Keratinocyte (primary cell): Measurements from ENCODE around the gene PHACTR1. TPM values are rescaled to one million over a fixed set of nuclear protein-coding genes. Genes with fewer than 3 reads are reported as not detected.
"Not testable (repeated sequence)": the region's sequence is repeated elsewhere in the genome, so short reads cannot be mapped to it uniquely, and the experiment has no call there.

Experiments
- DNase-seq: peaks from one replicate; pipeline ENCODE4 v3.0.0-alpha.2; 2011; ENCODE audit warnings: low read depth, missing footprints, low spot score
- FAIRE-seq: peaks from 2 replicates; lab custom pipeline; 2011; peaks lifted over from hg19 to GRCh38; lab: Jason Lieb, UNC
- H2AFZ ChIP-seq: 2 replicates; pipeline ENCODE4 v1.6.0; 2012; ENCODE audit warnings: low read length, control low read depth, inconsistent platforms; ENCODE audit not compliant: control insufficient read depth
- H3K27ac ChIP-seq: 2 replicates; pipeline ENCODE4 v1.5.1; 2011; ENCODE audit warnings: low read length; ENCODE audit not compliant: control insufficient read depth, insufficient read depth
- H3K27me3 ChIP-seq: 3 replicates; pipeline ENCODE4 v1.6.0; 2011; ENCODE audit warnings: low read length; ENCODE audit not compliant: control insufficient read depth, insufficient read depth; ENCODE audit errors: extremely low read depth
- H3K36me3 ChIP-seq, 2 experiments: 2 replicates in 1 of 2; 3 replicates in 1 of 2; pipeline ENCODE4 v1.5.1; 2011; ENCODE audit warnings: low read length in 2 of 2, mild to moderate bottlenecking in 1 of 2; ENCODE audit not compliant: control insufficient read depth in 2 of 2, insufficient read depth in 2 of 2; ENCODE audit errors: extremely low read depth in 1 of 2
- H3K4me1 ChIP-seq: 3 replicates; pipeline ENCODE4 v1.5.1; 2011; ENCODE audit warnings: low read length; ENCODE audit not compliant: control insufficient read depth, insufficient read depth; ENCODE audit errors: extremely low read depth
- H3K4me2 ChIP-seq: 3 replicates; pipeline ENCODE4 v1.6.0; 2011; ENCODE audit warnings: low read depth, low read length; ENCODE audit not compliant: control insufficient read depth, insufficient read depth; ENCODE audit errors: extremely low read depth
- H3K4me3 ChIP-seq, 3 experiments: fragments of 200-600 bp in 1 of 3; sonication (generic) in 1 of 3; 2 replicates in 2 of 3; 3 replicates in 1 of 3; pipeline ENCODE4 v1.5.1; 2011 to 2016; ENCODE audit warnings: low read length in 3 of 3, mild to moderate bottlenecking in 3 of 3, control low read depth in 2 of 3, inconsistent platforms in 1 of 3, low read depth in 1 of 3, mixed read lengths in 1 of 3, mixed run types in 1 of 3, moderate library complexity in 1 of 3; ENCODE audit not compliant: control insufficient read depth in 2 of 3, insufficient read depth in 2 of 3; ENCODE audit errors: extremely low read depth in 1 of 3
- H3K79me2 ChIP-seq: 2 replicates; pipeline ENCODE4 v1.6.0; 2012; ENCODE audit warnings: low read length; ENCODE audit not compliant: control insufficient read depth, insufficient read depth
- H3K9ac ChIP-seq: 3 replicates; pipeline ENCODE4 v1.6.0; 2011; ENCODE audit warnings: low read length; ENCODE audit not compliant: control insufficient read depth, insufficient read depth; ENCODE audit errors: extremely low read depth
- H3K9me1 ChIP-seq: 3 replicates; pipeline ENCODE4 v1.6.0; 2011; ENCODE audit warnings: low read length; ENCODE audit not compliant: control insufficient read depth, insufficient read depth; ENCODE audit errors: extremely low read depth
- H3K9me3 ChIP-seq: 2 replicates; pipeline ENCODE4 v1.5.1; 2012; ENCODE audit warnings: low read depth, low read length; ENCODE audit not compliant: control insufficient read depth
- H4K20me1 ChIP-seq: 3 replicates; pipeline ENCODE4 v1.6.0; 2011; ENCODE audit warnings: low read length; ENCODE audit not compliant: control insufficient read depth, insufficient read depth; ENCODE audit errors: extremely low read depth
- EZH2 ChIP-seq: IDR thresholded peaks from one replicate; pipeline ENCODE4 v1.6.1; 2012; ENCODE audit warnings: inconsistent platforms, mild to moderate bottlenecking, low read length, moderate library complexity
- dilution Hi-C: fragments of 300-500 bp; cut with MboI; formaldehyde crosslinking; loops from one replicate; pipeline ENCODE4 v1.7.0; 2020; ENCODE audit warnings: low sequenced_read_pairs; ENCODE audit not compliant: extremely low pct_ligation_motif_present
- polyA plus RNA-seq, 5 experiments: library from polyadenylated mRNA; depleted of rRNA in 3 of 5; stranded (reverse) in 3 of 5; stranded (forward) in 1 of 5; unstranded in 1 of 5; fragments of >200 nt; gene quantifications; 1 replicate in 1 of 5; 2 replicates in 3 of 5; 3 replicates in 1 of 5; pipeline versions ENCODE4 v1.2.1 to v1.2.3, GENCODE V29; 2011 to 2012; ENCODE audit warnings: missing spikeins in 2 of 5, low read depth in 1 of 5, low replicate concordance in 1 of 5
- TF ChIP-seq, protein P1 (sequence below), 3 experiments: IDR thresholded peaks in 1 of 3; conservative IDR thresholded peaks in 1 of 3; optimal IDR thresholded peaks in 1 of 3; 2 replicates in 2 of 3; 3 replicates in 1 of 3; pipeline versions ENCODE3 to v1.5.1; 2011; ENCODE audit warnings: low read length in 3 of 3, mild to moderate bottlenecking in 3 of 3, moderate library complexity in 2 of 3, control low read depth in 1 of 3, inconsistent platforms in 1 of 3; ENCODE audit not compliant: insufficient read depth in 2 of 3; ENCODE audit errors: extremely low read depth in 1 of 3

PHACTR1 gene
- polyA plus RNA-seq, 1 donor (not counting 4 experiments of a cell fraction or from before 2014, with no cell fraction given) = 0.22 TPM

DNA sequence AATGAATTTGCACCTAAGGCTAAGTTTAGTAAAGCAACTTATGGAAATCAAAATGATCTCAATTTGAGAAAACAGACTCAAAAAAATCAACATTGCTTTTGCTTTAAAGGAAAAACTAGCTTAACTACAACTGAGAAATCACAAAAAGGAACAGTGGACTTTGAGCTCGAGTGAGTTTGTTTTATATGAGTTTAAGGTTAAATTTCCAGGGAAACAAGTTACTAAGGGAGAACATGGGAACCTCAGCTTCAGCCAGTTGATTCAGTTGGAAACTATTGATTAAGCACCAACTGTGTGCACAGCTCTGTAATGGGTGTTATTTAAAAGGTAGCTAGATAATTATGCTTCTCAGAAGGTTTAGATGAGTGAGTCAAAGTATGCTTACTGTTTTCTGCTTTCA is 526.0 kb downstream of the PHACTR1 start:
- dilution Hi-C loops = no loop called here
- FAIRE-seq = no peak

DNA sequence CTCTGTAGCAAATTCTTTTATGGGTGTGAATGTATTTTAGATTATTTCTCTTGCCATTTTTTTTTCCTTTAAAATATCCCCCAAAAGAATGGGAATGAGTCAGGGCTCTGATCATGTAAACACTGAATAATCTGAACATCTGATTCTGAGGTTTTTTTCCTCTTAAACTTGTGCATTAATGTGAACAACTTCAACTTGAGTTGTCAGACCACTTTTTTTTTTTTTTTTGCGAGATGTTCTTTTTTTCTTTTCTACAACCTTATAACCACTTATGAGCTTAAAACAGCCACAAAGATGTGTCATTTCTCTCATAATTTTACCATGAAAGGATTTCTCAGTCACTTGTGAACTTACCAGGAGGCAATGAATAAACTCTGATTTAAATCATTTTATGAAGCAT is 526.5 kb downstream of the PHACTR1 start:
- FAIRE-seq = no peak
- Histone ChIP-seq H3K79me2 (no peaks in the 10 kb centered on the region), H3K27ac (no peak overlapping the region), H4K20me1 (no peaks in the 10 kb centered on the region), H3K9me1 (no peaks in the 10 kb centered on the region), H3K36me3 (no peaks in the 10 kb centered on the region), H2AFZ (no peak overlapping the region), H3K9me3 (no peaks in the 10 kb centered on the region), H3K9ac (no peak overlapping the region), H3K4me3 (no peak overlapping the region), H3K4me2 (no peak overlapping the region), H3K4me1 (peaks cover 4% of the 10 kb centered on the region), H3K27me3 (peaks cover 2% of the 10 kb centered on the region)
- DNase-seq = no peak
- dilution Hi-C loops = no loop called here
- TF ChIP-seq, protein P1, sequence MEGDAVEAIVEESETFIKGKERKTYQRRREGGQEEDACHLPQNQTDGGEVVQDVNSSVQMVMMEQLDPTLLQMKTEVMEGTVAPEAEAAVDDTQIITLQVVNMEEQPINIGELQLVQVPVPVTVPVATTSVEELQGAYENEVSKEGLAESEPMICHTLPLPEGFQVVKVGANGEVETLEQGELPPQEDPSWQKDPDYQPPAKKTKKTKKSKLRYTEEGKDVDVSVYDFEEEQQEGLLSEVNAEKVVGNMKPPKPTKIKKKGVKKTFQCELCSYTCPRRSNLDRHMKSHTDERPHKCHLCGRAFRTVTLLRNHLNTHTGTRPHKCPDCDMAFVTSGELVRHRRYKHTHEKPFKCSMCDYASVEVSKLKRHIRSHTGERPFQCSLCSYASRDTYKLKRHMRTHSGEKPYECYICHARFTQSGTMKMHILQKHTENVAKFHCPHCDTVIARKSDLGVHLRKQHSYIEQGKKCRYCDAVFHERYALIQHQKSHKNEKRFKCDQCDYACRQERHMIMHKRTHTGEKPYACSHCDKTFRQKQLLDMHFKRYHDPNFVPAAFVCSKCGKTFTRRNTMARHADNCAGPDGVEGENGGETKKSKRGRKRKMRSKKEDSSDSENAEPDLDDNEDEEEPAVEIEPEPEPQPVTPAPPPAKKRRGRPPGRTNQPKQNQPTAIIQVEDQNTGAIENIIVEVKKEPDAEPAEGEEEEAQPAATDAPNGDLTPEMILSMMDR (optimal IDR thresholded peaks at IDR 0.05 in 1 of 3, IDR thresholded peaks at IDR 0.05 in 1 of 3, conservative IDR thresholded peaks at IDR 0.05 in 1 of 3; ENCODE audit: extremely low read depth in 1 of 3, insufficient read depth in 2 of 3, low read length in 3 of 3) = no peak
- TF ChIP-seq EZH2 = no peak

More for the DNA sequence above, 526.0 kb downstream of the PHACTR1 start:
- no peak overlapping the region for H3K27ac ChIP-seq
- no peaks in the 10 kb centered on the region for H4K20me1 ChIP-seq
- H3K9ac ChIP-seq = no peak overlapping the region
- H3K79me2 ChIP-seq = no peaks in the 10 kb centered on the region
- H3K9me1 ChIP-seq = no peaks in the 10 kb centered on the region
- DNase-seq = no peak
- no peak overlapping the region for H2AFZ ChIP-seq
- no peaks in the 10 kb centered on the region for H3K4me1 ChIP-seq
- H3K27me3 ChIP-seq = peaks cover 2% of the 10 kb centered on the region
- TF ChIP-seq EZH2 = no peak
- TF ChIP-seq, protein P1 (optimal IDR thresholded peaks at IDR 0.05 in 1 of 3, IDR thresholded peaks at IDR 0.05 in 1 of 3, conservative IDR thresholded peaks at IDR 0.05 in 1 of 3; ENCODE audit: extremely low read depth in 1 of 3, insufficient read depth in 2 of 3, low read length in 3 of 3) = no peak
- H3K4me3 ChIP-seq = no peak overlapping the region
- H3K9me3 ChIP-seq = no peaks in the 10 kb centered on the region
- no peak overlapping the region for H3K4me2 ChIP-seq
- H3K36me3 ChIP-seq = no peaks in the 10 kb centered on the region

DNA sequence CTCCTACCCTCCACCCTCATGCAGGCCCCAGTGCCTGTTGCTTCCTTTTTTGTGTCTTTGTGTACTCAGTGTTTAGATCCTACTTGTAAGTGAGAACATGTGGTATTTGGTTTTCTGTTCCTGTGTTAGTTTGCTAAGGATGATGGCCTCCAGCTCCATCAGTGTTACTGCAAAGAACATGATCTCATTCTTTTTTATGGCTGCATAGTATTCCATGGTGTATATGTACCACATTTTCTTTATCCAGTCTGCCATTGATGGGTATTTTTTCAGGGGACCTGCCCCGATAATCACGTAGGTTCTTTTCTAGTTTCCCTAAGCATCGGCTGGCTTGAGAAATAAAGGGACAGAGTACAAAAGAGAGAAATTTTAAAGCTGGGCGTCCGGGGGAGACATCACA is 527.2 kb downstream of the PHACTR1 start:
- H3K9me3 ChIP-seq, H2AFZ ChIP-seq, H3K4me2 ChIP-seq, FAIRE-seq, H3K27me3 ChIP-seq, DNase-seq, H3K9ac ChIP-seq, dilution Hi-C loops, H3K79me2 ChIP-seq, H3K4me3 ChIP-seq, H3K9me1 ChIP-seq, H3K27ac ChIP-seq, H3K36me3 ChIP-seq, H4K20me1 ChIP-seq: not testable (repeated sequence)
- peaks cover 11% of the 10 kb centered on the region for H3K4me1 ChIP-seq
